Measurements from ENCODE around the gene TGM3.

Gene TGM3

GRCh38 chr20:2363587-2363986, 67.8 kb downstream of the TGM3 start:
- no peak overlapping the region for H3K4me3 ChIP-seq (ENCODE audit: low read length)
- no peak for TF ChIP-seq CTCF (IDR thresholded peaks at IDR 0.05; ENCODE audit: insufficient read depth, low read depth, low read length, missing control alignments)
- no peak for DNase-seq (ENCODE audit: low read depth)

DNA sequence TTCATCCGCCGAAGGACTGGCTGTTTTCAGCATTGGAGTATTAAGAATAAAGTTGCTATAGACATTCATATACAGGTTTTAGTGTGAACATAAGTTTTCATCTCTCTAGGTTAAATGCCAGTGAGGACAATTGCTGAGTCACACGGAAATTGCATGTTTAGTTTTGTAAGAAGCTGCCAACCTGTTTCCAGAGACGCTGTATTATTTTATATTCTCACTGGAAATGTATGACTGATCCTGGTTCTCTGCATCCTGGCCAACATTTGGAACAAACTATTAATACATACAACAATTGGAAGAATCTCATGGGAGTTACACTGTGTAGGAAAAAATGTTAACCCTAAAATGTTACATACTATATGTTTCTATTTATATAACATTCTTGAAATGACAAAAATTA, 68.2 kb downstream of the TGM3 start:
- peak; percentile 72 for DNase-seq (ENCODE audit: low read depth)
- no peak for TF ChIP-seq CTCF (IDR thresholded peaks at IDR 0.05; ENCODE audit: insufficient read depth, low read depth, low read length, missing control alignments)
- no peak overlapping the region for H3K4me3 ChIP-seq (ENCODE audit: low read length)

GRCh38 chr20:2365091-2365490, 69.3 kb downstream of the TGM3 start:
- no peak for TF ChIP-seq CTCF (IDR thresholded peaks at IDR 0.05; ENCODE audit: insufficient read depth, low read depth, low read length, missing control alignments)
- DNase-seq (ENCODE audit: low read depth), result no peak
- H3K4me3 ChIP-seq (ENCODE audit: low read length), result no peak overlapping the region

DNA sequence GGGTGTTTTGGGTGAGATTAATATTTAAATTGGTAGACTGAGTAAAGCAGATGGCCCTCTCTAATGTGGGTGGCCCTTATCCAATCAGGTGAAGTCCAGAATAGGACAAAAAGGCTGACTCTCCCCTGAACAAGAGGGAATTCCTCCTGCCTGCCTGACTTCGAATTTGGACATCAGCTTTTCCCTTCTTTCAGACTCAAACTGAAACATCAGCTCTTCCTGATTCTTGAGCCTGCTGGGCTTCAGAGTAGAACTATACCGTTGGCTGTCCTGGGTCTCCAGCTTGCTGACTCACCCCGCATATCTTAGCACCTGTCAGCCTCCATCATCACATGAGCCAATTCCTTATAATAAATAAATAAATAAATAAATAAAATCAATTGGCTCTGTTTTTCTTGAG, 69.9 kb downstream of the TGM3 start:
- no peak for TF ChIP-seq CTCF (IDR thresholded peaks at IDR 0.05; ENCODE audit: insufficient read depth, low read depth, low read length, missing control alignments)
- H3K4me3 ChIP-seq (ENCODE audit: low read length), result no peak overlapping the region
- DNase-seq (ENCODE audit: low read depth), result no peak

DNA sequence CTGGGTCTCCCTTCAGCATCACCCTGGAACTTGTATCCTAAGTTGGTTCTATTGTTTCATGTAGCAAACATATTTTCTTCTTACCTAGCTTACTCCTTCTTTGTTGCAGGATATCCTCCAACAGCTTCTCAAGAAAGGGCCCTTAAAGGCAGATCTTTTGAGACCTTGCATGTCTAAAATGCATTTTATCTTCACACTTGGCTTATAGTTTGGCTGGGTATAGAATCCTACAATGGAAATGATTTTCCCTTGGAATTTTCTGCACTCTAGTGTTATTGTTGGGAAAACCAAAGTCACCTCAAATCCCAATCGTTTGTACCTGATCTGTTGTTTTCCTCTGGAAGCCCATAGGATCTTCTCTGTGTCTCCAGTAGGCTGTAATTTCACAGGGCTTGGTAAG, 72.8 kb downstream of the TGM3 start:
- no peak for DNase-seq (ENCODE audit: low read depth)
- no peak for TF ChIP-seq CTCF (IDR thresholded peaks at IDR 0.05; ENCODE audit: insufficient read depth, low read depth, low read length, missing control alignments)
- H3K4me3 ChIP-seq (ENCODE audit: low read length), result no peak overlapping the region

DNA sequence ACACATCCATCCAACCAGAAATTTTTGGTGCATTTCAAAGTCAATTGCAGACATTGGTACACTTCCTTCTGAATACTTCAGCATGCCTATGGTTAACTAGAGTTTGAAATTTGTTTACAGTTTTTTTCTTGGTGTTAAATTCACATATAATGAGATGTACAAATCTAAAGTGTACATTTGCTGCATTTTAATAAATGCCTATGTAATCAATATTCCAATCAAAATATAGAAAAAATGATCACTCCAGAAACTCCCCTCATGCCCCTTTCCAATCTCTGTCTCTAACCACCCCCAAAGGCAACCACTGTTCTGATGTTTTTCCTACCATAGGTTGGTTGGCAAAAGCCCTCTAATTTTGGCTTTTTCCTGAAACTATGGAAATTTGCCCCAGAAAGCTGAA, 77.3 kb downstream of the TGM3 start:
- H3K4me3 ChIP-seq (ENCODE audit: low read length), result no peak overlapping the region
- no peak for DNase-seq (ENCODE audit: low read depth)
- no peak for TF ChIP-seq CTCF (IDR thresholded peaks at IDR 0.05; ENCODE audit: insufficient read depth, low read depth, low read length, missing control alignments)

GRCh38 chr20:2374346-2375125, 78.7 kb downstream of the TGM3 start:
- DNase-seq (ENCODE audit: low read depth), result no peak
- no peak for TF ChIP-seq CTCF (IDR thresholded peaks at IDR 0.05; ENCODE audit: insufficient read depth, low read depth, low read length, missing control alignments)
- no peak overlapping the region for H3K4me3 ChIP-seq (ENCODE audit: low read length)

Data from epithelial cell of esophagus (primary cell).